GM19452 (cell line): ENCODE results near the gene NSA2.

Experiments used
- ATAC-seq: cut with Tn5 transposase; IDR thresholded peaks from one replicate; pipeline ENCODE4 v1.9.1; 2021; ENCODE audit not compliant: unreplicated experiment

NSA2 gene

GRCh38 chr5:74810915-74811314 lies 43.9 kb downstream of the NSA2 start:
- ATAC-seq: no peak

GRCh38 chr5:74816875-74817274 lies 49.8 kb downstream of the NSA2 start:
- ATAC-seq: no peak

- no peak for ATAC-seq
Measured at GRCh38 chr5:74822288-74822687, 55.2 kb downstream of the NSA2 start.

GRCh38 chr5:74829413-74829812 lies 62.4 kb downstream of the NSA2 start:
- no peak for ATAC-seq
